HUES6 (cell line): Measurements from ENCODE around the gene PRR36.

Experiments
- H3K27ac ChIP-seq: 2 replicates; pipeline ENCODE4 v1.7.0; 2013; ENCODE audit warnings: low read depth, mild to moderate bottlenecking, low read length, inconsistent platforms
- H3K27me3 ChIP-seq: 2 replicates; pipeline ENCODE4 v1.6.1; 2013; ENCODE audit warnings: low read length; ENCODE audit not compliant: control insufficient read depth, insufficient read depth
- H3K36me3 ChIP-seq: 2 replicates; pipeline ENCODE4 v1.6.1; 2013; ENCODE audit warnings: low read length; ENCODE audit not compliant: control insufficient read depth, insufficient read depth
- H3K4me1 ChIP-seq: 2 replicates; pipeline ENCODE4 v1.6.1; 2013; ENCODE audit warnings: low read length; ENCODE audit not compliant: control insufficient read depth, insufficient read depth
- H3K4me3 ChIP-seq: 2 replicates; pipeline ENCODE4 v1.5.1; 2013; ENCODE audit warnings: low read depth, low read length
- H3K9ac ChIP-seq: one replicate; pipeline ENCODE4 v1.6.1; 2013; ENCODE audit warnings: mild to moderate bottlenecking, low read length
- H3K9me3 ChIP-seq: 2 replicates; pipeline ENCODE4 v1.6.1; 2013; ENCODE audit warnings: low read depth, low read length; ENCODE audit not compliant: control insufficient read depth, insufficient read depth

PRR36 gene

GRCh38 chr19:7832009-7832408, 42.2 kb downstream of the PRR36 start:
- Histone ChIP-seq H3K4me1 (peaks cover 9% of the 10 kb centered on the region; the same call in 1 of the 2 replicates), H3K36me3 (no peaks in the 10 kb centered on the region), H3K9ac (no peak overlapping the region), H3K9me3 (no peaks in the 10 kb centered on the region), H3K4me3 (no peak overlapping the region), H3K27me3 (peaks cover 24% of the 10 kb centered on the region), H3K27ac (no peak overlapping the region)

- Histone ChIP-seq H3K9me3 (no peaks in the 10 kb centered on the region), H3K27ac (no peak overlapping the region), H3K9ac (no peak overlapping the region), H3K4me3 (no peak overlapping the region), H3K36me3 (no peaks in the 10 kb centered on the region), H3K4me1 (peaks cover 9% of the 10 kb centered on the region; the same call in 1 of the 2 replicates), H3K27me3 (peaks cover 29% of the 10 kb centered on the region)
Measured at GRCh38 chr19:7831452-7831851, 42.7 kb downstream of the PRR36 start.

- Histone ChIP-seq H3K9ac (no peak overlapping the region), H3K4me1 (peaks cover 9% of the 10 kb centered on the region; the same call in 1 of the 2 replicates), H3K4me3 (peak overlapping the region; percentile 55; the same call in 1 of the 2 replicates), H3K27ac (no peak overlapping the region), H3K9me3 (no peaks in the 10 kb centered on the region), H3K27me3 (peaks cover 33% of the 10 kb centered on the region), H3K36me3 (no peaks in the 10 kb centered on the region)
Measured at GRCh38 chr19:7830823-7831222, 43.4 kb downstream of the PRR36 start.

GRCh38 chr19:7830272-7830771, 43.9 kb downstream of the PRR36 start:
- H3K4me1 ChIP-seq = peaks cover 9% of the 10 kb centered on the region; the same call in 1 of the 2 replicates
- peak overlapping the region; percentile 55 for H3K4me3 ChIP-seq
- no peak overlapping the region for H3K27ac ChIP-seq
- H3K36me3 ChIP-seq = no peaks in the 10 kb centered on the region
- H3K9ac ChIP-seq = no peak overlapping the region
- H3K27me3 ChIP-seq = peaks cover 36% of the 10 kb centered on the region
- no peaks in the 10 kb centered on the region for H3K9me3 ChIP-seq

GRCh38 chr19:7829561-7830271, 44.5 kb downstream of the PRR36 start, which contains the start of gene EVI5L:
TSS of gene EVI5L (plus strand) at chr19:7830218. CDS start at chr19:7846543, 16,325 bp downstream.
- Histone ChIP-seq H3K27me3 (peaks cover 36% of the 10 kb centered on the region), H3K4me1 (peaks cover 9% of the 10 kb centered on the region; the same call in 1 of the 2 replicates), H3K4me3 (peak within 1 kb of the TSS; percentile 59), H3K36me3 (no peaks in the 10 kb centered on the region), H3K9me3 (no peaks in the 10 kb centered on the region), H3K27ac (no peak within 1 kb of the TSS), H3K9ac (no peak within 1 kb of the TSS)

- H3K9ac ChIP-seq = no peak overlapping the region
- H3K27me3 ChIP-seq = peaks cover 36% of the 10 kb centered on the region
- no peak overlapping the region for H3K27ac ChIP-seq
Measured at GRCh38 chr19:7829166-7829520, 45.0 kb downstream of the PRR36 start.

GRCh38 chr19:7823686-7824301, 50.4 kb downstream of the PRR36 start:
- Histone ChIP-seq H3K27ac (no peak overlapping the region), H3K9ac (no peak overlapping the region), H3K4me3 (no peak overlapping the region), H3K27me3 (peaks cover 42% of the 10 kb centered on the region), H3K36me3 (no peaks in the 10 kb centered on the region), H3K9me3 (peaks cover 3% of the 10 kb centered on the region; the same call in 1 of the 2 replicates), H3K4me1 (no peaks in the 10 kb centered on the region)

More at GRCh38 chr19:7829166-7829520, 45.0 kb downstream of the PRR36 start:
- Histone ChIP-seq H3K9me3 (no peaks in the 10 kb centered on the region), H3K36me3 (no peaks in the 10 kb centered on the region), H3K4me3 (peak overlapping the region; percentile 59), H3K4me1 (peaks cover 9% of the 10 kb centered on the region; the same call in 1 of the 2 replicates)

- peaks cover 7% of the 10 kb centered on the region for H3K9me3 ChIP-seq
- H3K4me3 ChIP-seq = no peak overlapping the region
- H3K27me3 ChIP-seq = peaks cover 35% of the 10 kb centered on the region
- H3K4me1 ChIP-seq = no peaks in the 10 kb centered on the region
- no peak overlapping the region for H3K9ac ChIP-seq
- H3K36me3 ChIP-seq = no peaks in the 10 kb centered on the region
- no peak overlapping the region for H3K27ac ChIP-seq
Measured at GRCh38 chr19:7822910-7823515, 51.2 kb downstream of the PRR36 start.

- Histone ChIP-seq H3K36me3 (no peaks in the 10 kb centered on the region), H3K4me1 (no peaks in the 10 kb centered on the region), H3K4me3 (no peak overlapping the region), H3K9ac (no peak overlapping the region), H3K27me3 (peaks cover 14% of the 10 kb centered on the region), H3K9me3 (peaks cover 17% of the 10 kb centered on the region), H3K27ac (no peak overlapping the region)
Measured at GRCh38 chr19:7820588-7820987, 53.6 kb downstream of the PRR36 start.

- Histone ChIP-seq H3K36me3 (no peaks in the 10 kb centered on the region), H3K9ac (no peak overlapping the region), H3K27me3 (peaks cover 17% of the 10 kb centered on the region), H3K4me1 (no peaks in the 10 kb centered on the region), H3K4me3 (no peak overlapping the region), H3K9me3 (peaks cover 17% of the 10 kb centered on the region), H3K27ac (no peak overlapping the region)
Measured at GRCh38 chr19:7819337-7819736, 54.9 kb downstream of the PRR36 start.

GRCh38 chr19:7818806-7819205, 55.4 kb downstream of the PRR36 start:
- H3K27me3 ChIP-seq = peaks cover 17% of the 10 kb centered on the region
- H3K27ac ChIP-seq = no peak overlapping the region
- H3K4me3 ChIP-seq = no peak overlapping the region
- no peaks in the 10 kb centered on the region for H3K4me1 ChIP-seq
- no peak overlapping the region for H3K9ac ChIP-seq
- peaks cover 17% of the 10 kb centered on the region for H3K9me3 ChIP-seq
- H3K36me3 ChIP-seq = no peaks in the 10 kb centered on the region
